LNCaP clone FGC (cell line): ENCODE results near the gene MEIS1.

Source experiments
- DNase-seq: peaks from one replicate; pipeline ENCODE4 v3.0.0-alpha.2; 2011; ENCODE audit warnings: low read depth
- H3K4me3 ChIP-seq: 2 replicates; pipeline ENCODE4 v1.5.1; 2011; ENCODE audit warnings: mild to moderate bottlenecking, low read depth, low read length, control low read depth
- TF ChIP-seq, protein P1 (sequence below): IDR thresholded peaks from 2 replicates; pipeline ENCODE4 v1.5.1; 2012; ENCODE audit warnings: mild to moderate bottlenecking; ENCODE audit not compliant: control insufficient read depth, insufficient read depth; ENCODE audit errors: extremely low read depth

MEIS1 gene

DNA sequence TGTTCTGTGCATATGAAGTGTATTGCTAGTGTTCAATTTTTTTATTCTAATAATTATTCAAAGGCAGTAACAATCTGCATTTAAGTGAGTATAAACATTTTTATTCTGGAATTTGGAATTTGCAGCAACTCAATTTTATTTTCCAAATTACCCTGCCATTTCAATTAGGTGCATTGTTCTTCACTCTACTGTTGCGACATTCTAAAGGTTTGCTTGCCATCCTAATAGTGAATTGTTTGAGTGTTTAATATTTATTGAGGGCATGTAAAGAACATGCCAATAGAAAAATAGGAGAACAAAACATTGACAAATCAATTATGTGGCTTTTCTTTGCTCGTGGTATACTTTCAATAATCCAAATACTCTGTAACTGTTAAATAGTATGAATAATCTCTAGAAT lies 18.0 kb downstream of the MEIS1 start:
- TF ChIP-seq, protein P1, sequence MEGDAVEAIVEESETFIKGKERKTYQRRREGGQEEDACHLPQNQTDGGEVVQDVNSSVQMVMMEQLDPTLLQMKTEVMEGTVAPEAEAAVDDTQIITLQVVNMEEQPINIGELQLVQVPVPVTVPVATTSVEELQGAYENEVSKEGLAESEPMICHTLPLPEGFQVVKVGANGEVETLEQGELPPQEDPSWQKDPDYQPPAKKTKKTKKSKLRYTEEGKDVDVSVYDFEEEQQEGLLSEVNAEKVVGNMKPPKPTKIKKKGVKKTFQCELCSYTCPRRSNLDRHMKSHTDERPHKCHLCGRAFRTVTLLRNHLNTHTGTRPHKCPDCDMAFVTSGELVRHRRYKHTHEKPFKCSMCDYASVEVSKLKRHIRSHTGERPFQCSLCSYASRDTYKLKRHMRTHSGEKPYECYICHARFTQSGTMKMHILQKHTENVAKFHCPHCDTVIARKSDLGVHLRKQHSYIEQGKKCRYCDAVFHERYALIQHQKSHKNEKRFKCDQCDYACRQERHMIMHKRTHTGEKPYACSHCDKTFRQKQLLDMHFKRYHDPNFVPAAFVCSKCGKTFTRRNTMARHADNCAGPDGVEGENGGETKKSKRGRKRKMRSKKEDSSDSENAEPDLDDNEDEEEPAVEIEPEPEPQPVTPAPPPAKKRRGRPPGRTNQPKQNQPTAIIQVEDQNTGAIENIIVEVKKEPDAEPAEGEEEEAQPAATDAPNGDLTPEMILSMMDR, result no peak
- no peak for DNase-seq
- no peak overlapping the region for H3K4me3 ChIP-seq

DNA sequence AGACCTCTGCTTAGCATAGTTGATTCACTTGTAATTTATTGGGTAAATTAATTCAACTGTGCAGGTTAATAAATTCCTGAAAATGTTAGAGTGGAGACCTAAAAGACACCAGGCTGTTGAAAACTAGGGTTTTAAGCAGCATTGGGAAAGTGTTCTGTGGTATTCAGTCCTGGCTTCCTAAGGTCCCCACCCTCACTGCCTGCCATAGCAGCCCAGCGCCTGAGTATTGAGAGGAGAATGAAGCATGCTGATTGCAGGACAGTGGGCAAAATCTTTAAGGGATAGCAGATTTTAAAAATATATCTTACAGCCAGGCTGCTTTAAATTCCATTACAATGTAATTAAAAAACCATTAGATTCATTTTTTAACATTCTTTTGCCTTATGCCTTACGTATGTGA lies 20.6 kb downstream of the MEIS1 start:
- no peak overlapping the region for H3K4me3 ChIP-seq
- no peak for DNase-seq
- TF ChIP-seq, protein P1, result no peak

DNA sequence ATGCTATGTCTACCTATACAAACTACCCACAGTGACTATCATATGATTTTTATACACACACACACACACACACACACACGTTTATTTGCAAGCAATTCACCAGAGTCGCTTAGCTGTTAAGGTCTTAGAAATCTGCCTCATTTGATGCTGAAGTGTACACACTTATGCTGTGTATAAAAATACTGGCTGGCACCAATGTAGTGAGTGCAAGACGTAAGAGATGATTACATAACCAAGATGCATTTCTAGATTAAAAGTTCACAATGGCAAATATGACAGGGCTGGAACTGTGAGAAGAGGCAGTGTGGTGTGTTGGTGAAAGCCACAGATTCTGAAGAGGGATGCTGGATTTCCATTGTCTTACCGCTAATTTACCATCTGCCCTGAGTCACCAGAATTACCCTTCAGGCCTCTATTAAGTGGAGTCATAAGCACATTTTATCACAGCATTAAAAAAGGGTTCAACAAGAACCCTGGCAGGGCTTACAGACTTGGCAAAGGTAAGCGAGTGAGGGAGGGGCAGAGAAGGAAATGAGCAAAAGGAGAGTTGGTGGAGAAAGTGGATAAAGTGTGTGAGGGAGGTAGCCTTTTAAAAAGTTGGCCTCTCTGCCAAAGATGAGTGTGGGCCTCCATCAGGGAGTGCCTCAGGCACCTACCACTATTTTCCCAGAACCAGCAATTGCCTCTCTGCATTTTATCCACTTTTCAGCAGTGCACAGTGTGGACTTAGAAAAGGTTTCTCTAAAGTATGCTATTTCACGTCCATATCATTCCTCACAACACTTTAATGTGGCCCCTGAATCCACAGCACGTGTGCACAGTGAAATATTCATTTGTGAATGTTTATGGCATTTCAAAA lies 21.5 kb downstream of the MEIS1 start:
- DNase-seq, result no peak
- TF ChIP-seq, protein P1, result no peak
- no peak overlapping the region for H3K4me3 ChIP-seq

DNA sequence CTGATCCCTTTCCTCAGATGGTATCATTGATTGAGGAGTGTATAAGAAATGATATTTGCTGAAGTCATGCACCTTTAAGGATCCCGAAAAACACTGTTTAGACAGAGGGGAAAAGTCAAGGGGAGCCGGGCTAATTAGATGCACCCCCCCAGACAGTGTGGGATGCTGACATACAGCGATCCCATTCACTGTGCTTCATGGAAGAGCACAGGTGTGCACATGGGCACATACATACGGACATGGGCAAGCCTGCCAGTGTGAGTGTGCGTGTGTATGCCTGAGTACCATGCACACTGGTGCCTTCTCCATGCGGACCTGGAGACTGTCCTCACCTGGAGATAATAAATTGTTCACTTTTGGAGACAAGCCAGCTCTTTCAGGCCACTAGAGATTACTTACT lies 22.6 kb downstream of the MEIS1 start:
- DNase-seq, result no peak
- TF ChIP-seq, protein P1, result no peak
- H3K4me3 ChIP-seq, result no peak overlapping the region

DNA sequence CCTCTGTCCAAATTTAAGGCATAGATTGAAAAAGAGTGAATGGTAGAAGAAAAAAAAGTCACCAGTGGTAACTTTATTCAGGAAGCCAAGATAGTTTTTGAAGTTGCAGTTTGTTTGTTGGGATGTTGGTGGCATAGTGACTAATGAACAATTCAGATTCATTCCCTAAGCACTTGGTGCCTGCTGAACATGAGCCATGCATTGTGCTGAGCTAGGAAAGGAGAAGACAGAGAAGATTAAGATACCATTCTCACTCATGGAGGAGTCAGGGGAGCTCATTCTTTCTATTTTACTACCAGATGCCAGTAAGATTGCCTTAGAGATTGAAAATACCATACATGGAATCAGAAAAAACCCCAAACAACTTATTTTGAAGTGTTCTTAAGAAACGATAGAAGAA lies 25.1 kb downstream of the MEIS1 start:
- no peak for DNase-seq
- no peak overlapping the region for H3K4me3 ChIP-seq
- TF ChIP-seq, protein P1, result no peak

DNA sequence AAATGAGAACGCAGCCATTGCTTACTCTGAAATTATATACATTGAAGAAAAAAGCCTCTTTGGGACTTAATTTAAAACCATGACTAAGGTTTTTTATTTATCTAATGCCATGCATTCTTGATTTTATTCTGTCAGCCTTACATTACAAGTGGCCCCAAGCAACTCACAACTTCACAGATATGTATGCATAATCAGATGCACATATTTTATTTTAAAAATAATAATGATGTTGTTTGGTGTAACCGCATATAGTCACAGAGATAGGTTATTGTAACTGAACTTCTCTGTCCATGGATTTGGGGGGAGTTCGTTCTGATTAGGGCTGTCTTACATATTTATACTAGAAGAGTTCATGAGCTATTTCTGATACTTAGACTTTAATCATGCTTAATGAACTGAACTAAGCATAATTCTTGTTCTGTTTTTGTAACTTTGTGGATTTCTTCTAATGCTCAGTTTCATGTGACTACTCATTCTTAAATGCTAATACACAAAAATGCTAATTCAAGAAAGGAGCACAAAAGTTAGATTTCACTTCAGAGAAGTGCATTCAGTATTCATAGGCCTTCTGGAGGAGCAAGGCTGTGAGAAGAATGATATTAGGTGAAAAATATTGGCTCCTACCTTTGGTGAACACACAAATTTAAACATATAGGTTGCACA lies 26.2 kb downstream of the MEIS1 start:
- H3K4me3 ChIP-seq, result no peak overlapping the region
- TF ChIP-seq, protein P1, result no peak
- no peak for DNase-seq
